ENCODE data around the gene PRDM11. TPM values are rescaled to one million over a fixed set of nuclear protein-coding genes. Genes with fewer than 3 reads are reported as not detected.

PRDM11 gene
- total RNA-seq, 2 donors from 2014 or later: 10.4 to 15.2 TPM

DNA sequence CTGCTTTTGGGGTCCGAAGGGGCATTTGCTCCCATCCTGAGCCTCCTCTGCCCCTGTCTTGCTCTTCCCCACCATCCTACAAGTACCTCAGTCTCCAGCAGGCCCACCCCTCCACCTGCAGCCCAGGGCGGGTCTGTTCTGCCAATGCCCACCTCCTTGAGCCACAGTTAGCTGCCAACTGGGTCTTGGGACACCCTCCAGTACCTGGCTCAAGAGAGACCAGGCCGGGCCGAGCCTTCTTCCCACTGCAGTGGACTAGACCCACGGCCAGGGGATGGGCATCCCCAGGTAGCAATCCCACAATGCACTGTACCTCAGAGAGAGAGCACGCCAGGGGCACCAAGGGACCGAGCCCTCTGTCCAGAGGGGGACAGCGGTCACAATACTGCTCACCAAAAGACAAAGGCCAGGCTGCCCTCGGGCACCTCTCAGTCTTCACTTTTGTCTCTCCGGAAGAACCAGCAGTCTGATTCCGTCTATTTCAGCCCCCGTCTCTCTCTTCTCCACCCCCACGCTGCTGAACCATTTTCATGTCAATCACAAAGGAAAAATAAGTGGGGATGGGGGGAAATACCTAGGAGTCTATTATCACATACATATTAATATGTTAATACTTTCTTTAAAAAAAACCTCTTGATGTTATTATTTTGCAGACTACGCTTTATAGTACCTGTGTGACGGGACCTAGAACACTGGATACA lies 88.0 kb downstream of the PRDM11 start:
- H3K4me1 ChIP-seq (ENCODE audit: control insufficient read depth, insufficient read depth, low read length): no peaks in the 10 kb centered on the region
- H3K9me3 ChIP-seq (ENCODE audit: control insufficient read depth, low read length): peaks cover under 1% of the 10 kb centered on the region
- H3K27ac Mint-ChIP-seq: no peak overlapping the region
- H3K4me1 Mint-ChIP-seq: peaks cover 6% of the 10 kb centered on the region
- H3K9me3 Mint-ChIP-seq: peaks cover under 1% of the 10 kb centered on the region
- peaks cover 18% of the 10 kb centered on the region for H3K27me3 ChIP-seq (ENCODE audit: control insufficient read depth, insufficient read depth, low read length, poor library complexity, severe bottlenecking)
- no peaks in the 10 kb centered on the region for H3K36me3 Mint-ChIP-seq (ENCODE audit: low read depth)
- H3K36me3 ChIP-seq (ENCODE audit: control insufficient read depth, insufficient read depth, low read length): no peaks in the 10 kb centered on the region
- 93 to 95% methylated on average over 10 to 14 of the region's 15 CpGs for WGBS, 2 experiments (ENCODE audit: insufficient coverage in 1 of 2, insufficient read length in 1 of 2)
- TF ChIP-seq, protein P1, sequence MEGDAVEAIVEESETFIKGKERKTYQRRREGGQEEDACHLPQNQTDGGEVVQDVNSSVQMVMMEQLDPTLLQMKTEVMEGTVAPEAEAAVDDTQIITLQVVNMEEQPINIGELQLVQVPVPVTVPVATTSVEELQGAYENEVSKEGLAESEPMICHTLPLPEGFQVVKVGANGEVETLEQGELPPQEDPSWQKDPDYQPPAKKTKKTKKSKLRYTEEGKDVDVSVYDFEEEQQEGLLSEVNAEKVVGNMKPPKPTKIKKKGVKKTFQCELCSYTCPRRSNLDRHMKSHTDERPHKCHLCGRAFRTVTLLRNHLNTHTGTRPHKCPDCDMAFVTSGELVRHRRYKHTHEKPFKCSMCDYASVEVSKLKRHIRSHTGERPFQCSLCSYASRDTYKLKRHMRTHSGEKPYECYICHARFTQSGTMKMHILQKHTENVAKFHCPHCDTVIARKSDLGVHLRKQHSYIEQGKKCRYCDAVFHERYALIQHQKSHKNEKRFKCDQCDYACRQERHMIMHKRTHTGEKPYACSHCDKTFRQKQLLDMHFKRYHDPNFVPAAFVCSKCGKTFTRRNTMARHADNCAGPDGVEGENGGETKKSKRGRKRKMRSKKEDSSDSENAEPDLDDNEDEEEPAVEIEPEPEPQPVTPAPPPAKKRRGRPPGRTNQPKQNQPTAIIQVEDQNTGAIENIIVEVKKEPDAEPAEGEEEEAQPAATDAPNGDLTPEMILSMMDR (conservative IDR thresholded peaks at IDR 0.05): no peak
- peaks cover 18% of the 10 kb centered on the region for H3K27me3 Mint-ChIP-seq (ENCODE audit: insufficient read depth)
- H3K27ac ChIP-seq (ENCODE audit: low read depth, low read length): no peak overlapping the region
- no peak overlapping the region for H3K4me3 Mint-ChIP-seq
- H3K4me3 ChIP-seq (ENCODE audit: low read length): no peak overlapping the region
- H3K9ac ChIP-seq (ENCODE audit: extremely low read depth, low read length, poor library complexity, severe bottlenecking): no peak overlapping the region
- no peak for DNase-seq

- Histone ChIP-seq H3K9me3 (ENCODE audit: control insufficient read depth, low read length) (peaks cover 9% of the 10 kb centered on the region), H3K9ac (ENCODE audit: extremely low read depth, low read length, poor library complexity, severe bottlenecking) (no peak overlapping the region), H3K27me3 (ENCODE audit: control insufficient read depth, insufficient read depth, low read length, poor library complexity, severe bottlenecking) (peaks cover 18% of the 10 kb centered on the region), H3K4me1 (ENCODE audit: control insufficient read depth, insufficient read depth, low read length) (no peaks in the 10 kb centered on the region), H3K27ac (ENCODE audit: low read depth, low read length) (no peak overlapping the region), H3K36me3 (ENCODE audit: control insufficient read depth, insufficient read depth, low read length) (no peaks in the 10 kb centered on the region), H3K4me3 (ENCODE audit: low read length) (no peak overlapping the region)
- WGBS, 2 experiments (ENCODE audit: insufficient coverage in 1 of 2, insufficient read length in 1 of 2): 55 to 63% methylated on average over 1 to 4 of the region's 4 CpGs
- Mint-ChIP-seq H3K9me3 (peaks cover 4% of the 10 kb centered on the region), H3K27me3 (ENCODE audit: insufficient read depth) (peaks cover 18% of the 10 kb centered on the region), H3K4me3 (no peak overlapping the region), H3K4me1 (peaks cover 6% of the 10 kb centered on the region), H3K36me3 (ENCODE audit: low read depth) (no peaks in the 10 kb centered on the region), H3K27ac (no peak overlapping the region)
- DNase-seq: no peak
- TF ChIP-seq, protein P1 (conservative IDR thresholded peaks at IDR 0.05): no peak
These were observed 91.4 kb downstream of the PRDM11 start for GRCh38 chr11:45237711-45238315.

- Histone ChIP-seq H3K9me3 (ENCODE audit: control insufficient read depth, low read length) (peaks cover 9% of the 10 kb centered on the region), H3K4me3 (ENCODE audit: low read length) (no peak overlapping the region), H3K36me3 (ENCODE audit: control insufficient read depth, insufficient read depth, low read length) (no peaks in the 10 kb centered on the region), H3K27me3 (ENCODE audit: control insufficient read depth, insufficient read depth, low read length, poor library complexity, severe bottlenecking) (peaks cover 18% of the 10 kb centered on the region), H3K27ac (ENCODE audit: low read depth, low read length) (no peak overlapping the region), H3K4me1 (ENCODE audit: control insufficient read depth, insufficient read depth, low read length) (no peaks in the 10 kb centered on the region), H3K9ac (ENCODE audit: extremely low read depth, low read length, poor library complexity, severe bottlenecking) (no peak overlapping the region)
- TF ChIP-seq, protein P1 (conservative IDR thresholded peaks at IDR 0.05): no peak
- Mint-ChIP-seq H3K4me1 (peaks cover 6% of the 10 kb centered on the region), H3K27ac (no peak overlapping the region), H3K4me3 (no peak overlapping the region), H3K27me3 (ENCODE audit: insufficient read depth) (peaks cover 18% of the 10 kb centered on the region), H3K9me3 (peaks cover 4% of the 10 kb centered on the region), H3K36me3 (ENCODE audit: low read depth) (no peaks in the 10 kb centered on the region)
- DNase-seq: no peak
- 88 to 97% methylated on average over 3 of the region's 3 CpGs for WGBS, 2 experiments (ENCODE audit: insufficient coverage in 1 of 2, insufficient read length in 1 of 2)
These were observed 92.3 kb downstream of the PRDM11 start for GRCh38 chr11:45238724-45239123.

Data from endodermal cell (in vitro differentiated cells).